Peyer's patch (tissue), 4 donors: ENCODE results near the gene TLN1.

Experiments used
- POLR2A ChIP-seq, 2 donors: fragments of 450-650 bp; IDR thresholded peaks; one replicate each; pipeline ENCODE4 v1.5.1; 2017; ENCODE audit warnings: antibody characterized with exemption in 2 of 2, mild to moderate bottlenecking in 2 of 2, moderate library complexity in 2 of 2
- TF ChIP-seq, protein P1 (sequence below), 6 experiments: fragments of 450-650 bp in 4 of 6; fragments of 200-600 bp in 2 of 6; sonication (generic) in 1 of 6; IDR thresholded peaks; one replicate each; pipeline ENCODE4 v1.5.1; 2017 to 2019; ENCODE audit warnings: antibody characterized with exemption in 6 of 6, mild to moderate bottlenecking in 3 of 6, moderate library complexity in 1 of 6

DNA sequence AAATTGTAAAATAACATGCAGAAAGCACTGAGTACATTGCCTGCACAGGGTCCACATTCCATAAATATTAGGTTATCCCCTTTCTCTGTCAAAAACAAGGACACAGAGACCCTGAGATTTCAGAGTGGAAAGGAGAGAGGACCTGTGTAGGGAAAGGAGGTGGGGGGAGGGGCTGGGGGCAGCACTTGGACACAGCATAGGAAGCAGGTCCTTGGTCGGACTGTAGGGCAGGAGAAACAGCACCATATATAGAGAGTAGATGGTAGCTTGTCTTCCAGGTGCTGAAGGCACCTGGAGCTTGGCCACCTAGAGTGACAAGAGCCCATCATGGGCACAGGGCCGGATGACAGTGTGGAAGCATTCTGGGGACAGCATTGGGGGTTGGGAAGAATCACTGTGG, 44.7 kb downstream of the TLN1 start:
- TF ChIP-seq, protein P1, sequence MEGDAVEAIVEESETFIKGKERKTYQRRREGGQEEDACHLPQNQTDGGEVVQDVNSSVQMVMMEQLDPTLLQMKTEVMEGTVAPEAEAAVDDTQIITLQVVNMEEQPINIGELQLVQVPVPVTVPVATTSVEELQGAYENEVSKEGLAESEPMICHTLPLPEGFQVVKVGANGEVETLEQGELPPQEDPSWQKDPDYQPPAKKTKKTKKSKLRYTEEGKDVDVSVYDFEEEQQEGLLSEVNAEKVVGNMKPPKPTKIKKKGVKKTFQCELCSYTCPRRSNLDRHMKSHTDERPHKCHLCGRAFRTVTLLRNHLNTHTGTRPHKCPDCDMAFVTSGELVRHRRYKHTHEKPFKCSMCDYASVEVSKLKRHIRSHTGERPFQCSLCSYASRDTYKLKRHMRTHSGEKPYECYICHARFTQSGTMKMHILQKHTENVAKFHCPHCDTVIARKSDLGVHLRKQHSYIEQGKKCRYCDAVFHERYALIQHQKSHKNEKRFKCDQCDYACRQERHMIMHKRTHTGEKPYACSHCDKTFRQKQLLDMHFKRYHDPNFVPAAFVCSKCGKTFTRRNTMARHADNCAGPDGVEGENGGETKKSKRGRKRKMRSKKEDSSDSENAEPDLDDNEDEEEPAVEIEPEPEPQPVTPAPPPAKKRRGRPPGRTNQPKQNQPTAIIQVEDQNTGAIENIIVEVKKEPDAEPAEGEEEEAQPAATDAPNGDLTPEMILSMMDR (IDR thresholded peaks at IDR 0.05), result no peak
- TF ChIP-seq POLR2A (IDR thresholded peaks at IDR 0.05), result no peak
